K562 (cell line): ENCODE results near the gene UGT1A5. TPM values are rescaled to one million over a fixed set of nuclear protein-coding genes. Genes with fewer than 3 reads are reported as not detected.

Source experiments
- ATAC-seq: fragments of 200-7000 bp; cut with Tn5 transposase; 3 replicates; pipeline ENCODE4 v1.9.1; 2020; ENCODE audit warnings: moderate library complexity
- BruUV-seq: library from RNA; stranded (reverse); fragments of 400-500 nt; replicated peaks from 2 replicates; lab custom pipeline; 2021; lab: Mats Ljungman, UMichigan
- CTCF ChIA-PET: fragments of 300-600 bp; formaldehyde crosslinking; extraction: SDS; loops from one replicate; lab custom pipeline; 2021; ENCODE audit warnings: low intra/inter-chr PET ratio; lab: Yijun Ruan, JAX
- POLR2A ChIA-PET: fragments of 300-600, 350-650 bp; sonication (Branson Sonifier 250); formaldehyde crosslinking; extraction: SDS; loops from one replicate; lab custom pipeline; 2021; ENCODE audit warnings: antibody characterized with exemption, inconsistent platforms; lab: Yijun Ruan, JAX
- DNase-seq, 4 experiments: peaks; one replicate each; pipeline versions ENCODE4 v3.0.0 to v3.0.0-alpha.2; 2011 to 2018; ENCODE audit warnings: low spot score in 3 of 4, mixed read lengths in 3 of 4; ENCODE audit errors: extremely low read depth in 1 of 4
- FAIRE-seq: peaks from 2 replicates; lab custom pipeline; 2011; peaks lifted over from hg19 to GRCh38; lab: Jason Lieb, UNC
- H2AFZ ChIP-seq: 2 replicates; pipeline ENCODE4 v1.6.0; 2011; ENCODE audit warnings: low read depth, low read length, control low read depth, inconsistent platforms
- H3K27ac ChIP-seq: fragments of 200-600 bp; 3 replicates; pipeline ENCODE4 v1.8.0; 2011; ENCODE audit warnings: low read depth, mild to moderate bottlenecking, control low read depth, inconsistent platforms, low read length, moderate library complexity, mixed read lengths; ENCODE audit errors: extremely low read depth
- H3K27me3 ChIP-seq, 2 experiments: fragments of 300-600 bp in 1 of 2; 2 replicates in 1 of 2; 3 replicates in 1 of 2; pipeline versions ENCODE4 v1.6.0 to v1.8.0; 2011; ENCODE audit warnings: inconsistent platforms in 2 of 2, low read length in 2 of 2, mild to moderate bottlenecking in 1 of 2, mixed read lengths in 1 of 2, moderate library complexity in 1 of 2; ENCODE audit not compliant: control insufficient read depth in 2 of 2, insufficient read depth in 2 of 2
- H3K36me3 ChIP-seq: fragments of 300-600 bp; 3 replicates; pipeline ENCODE4 v1.8.0; 2011; ENCODE audit warnings: mild to moderate bottlenecking, low read length, inconsistent platforms; ENCODE audit not compliant: control insufficient read depth, insufficient read depth
- H3K4me1 ChIP-seq, 2 experiments: fragments of 200-600 bp in 1 of 2; replicated peaks in 1 of 2; 2 replicates in 1 of 2; 3 replicates in 1 of 2; pipeline versions ENCODE4 v1.5.1 to v1.8.0; 2011; ENCODE audit warnings: inconsistent platforms in 2 of 2, low read length in 2 of 2, mild to moderate bottlenecking in 1 of 2, mixed read lengths in 1 of 2, moderate library complexity in 1 of 2; ENCODE audit not compliant: control insufficient read depth in 2 of 2, insufficient read depth in 2 of 2
- H3K4me2 ChIP-seq: 2 replicates; pipeline ENCODE4 v1.6.1; 2011; ENCODE audit warnings: low read length, control low read depth, inconsistent platforms, mixed read lengths; ENCODE audit not compliant: insufficient read depth
- H3K4me3 ChIP-seq: fragments of 200-600 bp; sonication (generic), shearing (Covaris generic); 2 replicates; pipeline ENCODE4 v1.5.1; 2016; ENCODE audit warnings: control low read depth, inconsistent platforms
- H3K79me2 ChIP-seq: fragments of 200-600 bp; 3 replicates; pipeline ENCODE4 v1.8.0; 2011; ENCODE audit warnings: low read length, inconsistent platforms; ENCODE audit not compliant: control insufficient read depth, insufficient read depth
- H3K9ac ChIP-seq, 2 experiments: 2 replicates each; pipeline versions ENCODE4 v1.6.0 to v1.6.1; 2011; ENCODE audit warnings: low read depth in 2 of 2, low read length in 2 of 2, control low read depth in 1 of 2, inconsistent platforms in 1 of 2, mild to moderate bottlenecking in 1 of 2, mixed read lengths in 1 of 2; ENCODE audit not compliant: insufficient read depth in 1 of 2
- H3K9me1 ChIP-seq: one replicate; pipeline ENCODE4 v1.6.0; 2011; ENCODE audit warnings: inconsistent platforms, mild to moderate bottlenecking, low read length, moderate library complexity; ENCODE audit not compliant: control insufficient read depth, insufficient read depth
- H3K9me3 ChIP-seq: replicated peaks from 2 replicates; pipeline ENCODE4 v1.5.1; 2011; ENCODE audit warnings: low read depth, low read length, inconsistent platforms; ENCODE audit not compliant: control insufficient read depth, insufficient read depth
- H4K20me1 ChIP-seq: replicated peaks from 2 replicates; pipeline ENCODE4 v1.6.1; 2011; ENCODE audit warnings: low read length, inconsistent platforms, mixed read lengths; ENCODE audit not compliant: control insufficient read depth, insufficient read depth
- ZNF282 ChIP-seq: sonication (generic); formaldehyde crosslinking; IDR thresholded peaks from 2 replicates; pipeline ENCODE4 v1.8.1; 2023; ENCODE audit warnings: missing genetic modification reagents
- WGBS: fragments of 100-300 bp; shearing (Covaris generic); methylation state at CpG from one replicate; pipeline ENCODE4 v1.1.6; 2016; ENCODE audit warnings: low coverage, mixed read lengths; ENCODE audit not compliant: insufficient coverage; ENCODE audit errors: missing lambda C conversion rate; 5-methylcytosine and 5-hydroxymethylcytosine counted together
- in situ Hi-C: fragments of 300-500 bp; cut with MboI; formaldehyde crosslinking; loops from 4 replicates; pipeline ENCODE4 v1.15.0; 2018; ENCODE audit warnings: inconsistent platforms, mixed read lengths
- intact Hi-C: fragments of 100-400 bp; cut with micrococcal nuclease; formaldehyde crosslinking; loops from 2 replicates; pipeline ENCODE4 v1.14.2; 2022
- polyA plus RNA-seq, 8 experiments: library from polyadenylated mRNA; depleted of rRNA in 4 of 8; stranded (reverse) in 5 of 8; unstranded in 3 of 8; fragments of >200 nt; fragmentation: Nextera tagmentation in 2 of 8; fragmentation: Illumina TruSeq in 1 of 8; extraction: Ambion mirVana in 2 of 8; extraction: Trizol in 1 of 8; gene quantifications; 2 replicates each; pipeline versions ENCODE4 v1.2.1 to v1.2.3, GENCODE V29; 2011 to 2014; ENCODE audit warnings: inconsistent platforms in 1 of 8, missing spikeins in 1 of 8
- total RNA-seq, 7 experiments: library from RNA; depleted of rRNA in 6 of 7; stranded (reverse); fragments of >200 nt in 6 of 7; fragmentation: Illumina TruSeq in 2 of 7; extraction: Trizol in 2 of 7; gene quantifications; 2 replicates each; pipeline versions ENCODE4 v1.2.1 to v1.2.3, GENCODE V29; 2011 to 2021; ENCODE audit warnings: low replicate concordance in 1 of 7
- TF ChIP-seq, protein P1 (sequence below): IDR thresholded peaks from 2 replicates; pipeline ENCODE4 v1.6.1; 2012; ENCODE audit warnings: low read depth, low read length, improper control_type of control experiment, borderline replicate concordance
- TF ChIP-seq, protein P2 (sequence below): fragments of 250-450 bp; sonication (Bioruptor Pico); IDR thresholded peaks from 2 replicates; pipeline ENCODE4 v1.8.0; 2022; ENCODE audit warnings: moderate library complexity, mild to moderate bottlenecking, inconsistent platforms

The UGT1A5 gene
- total and polyA plus RNA-seq, 9 of the 15 experiments (the other 6 are each of a cell fraction or from before 2014, with no cell fraction given), result not detected

DNA sequence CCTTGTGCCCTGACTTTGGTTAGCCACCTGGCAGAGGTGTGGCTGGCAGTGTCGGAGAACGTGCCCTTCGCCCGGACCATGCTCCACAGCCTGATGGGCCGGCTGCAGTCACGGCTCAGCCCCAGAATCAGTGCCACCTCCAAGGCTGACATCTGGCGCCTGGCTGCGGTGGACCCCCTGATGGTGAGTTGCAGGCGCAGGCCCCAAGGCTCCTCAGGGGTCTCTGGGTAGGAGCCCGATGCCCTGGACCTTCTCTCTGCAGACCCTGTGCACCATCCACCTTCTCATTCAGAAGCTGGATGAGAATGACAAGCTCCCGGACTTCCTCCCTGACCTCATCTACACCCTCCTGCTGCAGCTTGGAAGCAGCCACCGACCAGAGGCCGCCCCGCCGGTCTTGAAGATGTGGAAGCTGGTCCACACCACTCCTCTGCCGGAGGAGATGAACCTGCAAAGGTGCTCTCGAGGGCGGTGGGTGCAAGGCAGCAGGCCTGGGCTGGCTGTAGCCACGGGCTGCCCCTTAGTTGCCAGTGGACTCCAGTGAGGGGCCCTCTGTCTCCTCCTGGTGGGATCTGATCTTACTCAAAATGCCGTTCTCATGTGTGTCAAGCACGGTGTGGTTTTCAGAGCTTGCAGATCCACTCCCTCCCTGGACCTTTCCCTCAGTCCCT, 109.5 kb downstream of the UGT1A5 start:
- Histone ChIP-seq H3K79me2 (no peaks in the 10 kb centered on the region), H4K20me1 (no peaks in the 10 kb centered on the region; the same call in 1 of the 2 replicates), H3K27me3 (peaks cover 2 to 58% of the 10 kb centered on the region in 2 experiments; a peak in 3 of 5 replicates), H3K9me3 (no peaks in the 10 kb centered on the region), H3K27ac (no peak overlapping the region), H2AFZ (no peak overlapping the region), H3K36me3 (no peaks in the 10 kb centered on the region), H3K9me1 (no peaks in the 10 kb centered on the region), H3K4me1 (no peaks in the 10 kb centered on the region; a peak in 1 of 5 replicates), H3K4me2 (no peak overlapping the region), H3K9ac (no peak overlapping the region), H3K4me3 (no peak overlapping the region)
- BruUV-seq, result no TSS peak
- 0% methylated on average over 9 of the region's 21 CpGs for WGBS
- in situ Hi-C loops, result no loop called here
- no peak for DNase-seq
- TF ChIP-seq, protein P1, sequence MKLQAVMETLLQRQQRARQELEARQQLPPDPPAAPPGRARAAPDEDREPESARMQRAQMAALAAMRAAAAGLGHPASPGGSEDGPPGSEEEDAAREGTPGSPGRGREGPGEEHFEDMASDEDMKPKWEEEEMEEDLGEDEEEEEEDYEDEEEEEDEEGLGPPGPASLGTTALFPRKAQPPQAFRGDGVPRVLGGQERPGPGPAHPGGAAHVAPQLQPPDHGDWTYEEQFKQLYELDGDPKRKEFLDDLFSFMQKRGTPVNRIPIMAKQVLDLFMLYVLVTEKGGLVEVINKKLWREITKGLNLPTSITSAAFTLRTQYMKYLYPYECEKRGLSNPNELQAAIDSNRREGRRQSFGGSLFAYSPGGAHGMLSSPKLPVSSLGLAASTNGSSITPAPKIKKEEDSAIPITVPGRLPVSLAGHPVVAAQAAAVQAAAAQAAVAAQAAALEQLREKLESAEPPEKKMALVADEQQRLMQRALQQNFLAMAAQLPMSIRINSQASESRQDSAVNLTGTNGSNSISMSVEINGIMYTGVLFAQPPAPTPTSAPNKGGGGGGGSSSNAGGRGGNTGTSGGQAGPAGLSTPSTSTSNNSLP, result no peak
- no peak for TF ChIP-seq ZNF282 (CRISPR knock-in tag)
- TF ChIP-seq, protein P2, sequence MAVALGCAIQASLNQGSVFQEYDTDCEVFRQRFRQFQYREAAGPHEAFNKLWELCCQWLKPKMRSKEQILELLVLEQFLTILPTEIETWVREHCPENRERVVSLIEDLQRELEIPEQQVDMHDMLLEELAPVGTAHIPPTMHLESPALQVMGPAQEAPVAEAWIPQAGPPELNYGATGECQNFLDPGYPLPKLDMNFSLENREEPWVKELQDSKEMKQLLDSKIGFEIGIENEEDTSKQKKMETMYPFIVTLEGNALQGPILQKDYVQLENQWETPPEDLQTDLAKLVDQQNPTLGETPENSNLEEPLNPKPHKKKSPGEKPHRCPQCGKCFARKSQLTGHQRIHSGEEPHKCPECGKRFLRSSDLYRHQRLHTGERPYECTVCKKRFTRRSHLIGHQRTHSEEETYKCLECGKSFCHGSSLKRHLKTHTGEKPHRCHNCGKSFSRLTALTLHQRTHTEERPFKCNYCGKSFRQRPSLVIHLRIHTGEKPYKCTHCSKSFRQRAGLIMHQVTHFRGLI (CRISPR knock-in tag), result no peak
- no peak for ATAC-seq
- POLR2A ChIA-PET, result interaction anchor here (1.5 kb wide), 1 partner anchor 10 kb away, joined by 6 read pairs; no protein-coding TSS in a partner anchor
- FAIRE-seq, result no peak
- intact Hi-C loops, result no loop called here
- CTCF ChIA-PET, result no interaction called here

Other genes starting within 250 kb of the UGT1A5 start
Only the 7 nearest of the 12 such genes appear.
- 0.09 TPM in 1 of 2 replicates, not detected in the other for gene UGT1A9, start 41.0 kb upstream of the UGT1A5 start, total RNA-seq (2014; rRNA removed)
- not detected in 2 replicates for gene UGT1A9, start 41.0 kb upstream of the UGT1A5 start, total RNA-seq (2014; rRNA removed; fragmentation: Illumina TruSeq; extraction: Trizol)
- not detected in 2 replicates for gene UGT1A9, start 41.0 kb upstream of the UGT1A5 start, total RNA-seq (2015; rRNA removed; fragmentation: Illumina TruSeq; extraction: Trizol)
- not detected in 2 replicates for gene UGT1A9, start 41.0 kb upstream of the UGT1A5 start, total RNA-seq (2021)
- not detected in 2 replicates for gene UGT1A9, start 41.0 kb upstream of the UGT1A5 start, polyA plus RNA-seq (2011; rRNA removed)
- not detected in 2 replicates for gene UGT1A9, start 41.0 kb upstream of the UGT1A5 start, polyA plus RNA-seq (2014; fragmentation: Illumina TruSeq; extraction: Trizol)
- gene UGT1A9, start 41.0 kb upstream of the UGT1A5 start, polyA plus RNA-seq (2014; fragmentation: Nextera tagmentation; extraction: Ambion mirVana), result not detected
- not detected in 2 replicates for gene UGT1A9, start 41.0 kb upstream of the UGT1A5 start, polyA plus RNA-seq (2014; rRNA removed)
- not detected in 2 replicates for gene UGT1A7, start 31.0 kb upstream of the UGT1A5 start, total RNA-seq (2014; rRNA removed)
- gene UGT1A7, start 31.0 kb upstream of the UGT1A5 start, total RNA-seq (2014; rRNA removed; fragmentation: Illumina TruSeq; extraction: Trizol), result not detected in 2 replicates
- not detected in 2 replicates for gene UGT1A7, start 31.0 kb upstream of the UGT1A5 start, total RNA-seq (2015; rRNA removed; fragmentation: Illumina TruSeq; extraction: Trizol)
- not detected in 2 replicates for gene UGT1A7, start 31.0 kb upstream of the UGT1A5 start, total RNA-seq (2021)
- not detected in 2 replicates for gene UGT1A7, start 31.0 kb upstream of the UGT1A5 start, polyA plus RNA-seq (2011; rRNA removed)
- gene UGT1A7, start 31.0 kb upstream of the UGT1A5 start, polyA plus RNA-seq (2014; fragmentation: Illumina TruSeq; extraction: Trizol), result not detected in 2 replicates
- gene UGT1A7, start 31.0 kb upstream of the UGT1A5 start, polyA plus RNA-seq (2014; fragmentation: Nextera tagmentation; extraction: Ambion mirVana), result not detected
- not detected in 2 replicates for gene UGT1A7, start 31.0 kb upstream of the UGT1A5 start, polyA plus RNA-seq (2014; rRNA removed)
- gene UGT1A6, start 20.0 kb upstream of the UGT1A5 start, total RNA-seq (2014; rRNA removed), result not detected in 2 replicates
- not detected in 2 replicates for gene UGT1A6, start 20.0 kb upstream of the UGT1A5 start, total RNA-seq (2014; rRNA removed; fragmentation: Illumina TruSeq; extraction: Trizol)
- gene UGT1A6, start 20.0 kb upstream of the UGT1A5 start, total RNA-seq (2015; rRNA removed; fragmentation: Illumina TruSeq; extraction: Trizol), result not detected in 2 replicates
- 0.09 TPM in 1 of 2 replicates, not detected in the other for gene UGT1A6, start 20.0 kb upstream of the UGT1A5 start, total RNA-seq (2021)
- gene UGT1A6, start 20.0 kb upstream of the UGT1A5 start, polyA plus RNA-seq (2011; rRNA removed), result not detected in 2 replicates
- not detected in 2 replicates for gene UGT1A6, start 20.0 kb upstream of the UGT1A5 start, polyA plus RNA-seq (2014; fragmentation: Illumina TruSeq; extraction: Trizol)
- gene UGT1A6, start 20.0 kb upstream of the UGT1A5 start, polyA plus RNA-seq (2014; fragmentation: Nextera tagmentation; extraction: Ambion mirVana), result not detected
- gene UGT1A6, start 20.0 kb upstream of the UGT1A5 start, polyA plus RNA-seq (2014; rRNA removed), result not detected in 2 replicates
- gene UGT1A4, start 5.8 kb downstream of the UGT1A5 start, total RNA-seq (2014; rRNA removed), result not detected in 2 replicates
- not detected in 2 replicates for gene UGT1A4, start 5.8 kb downstream of the UGT1A5 start, total RNA-seq (2014; rRNA removed; fragmentation: Illumina TruSeq; extraction: Trizol)
- gene UGT1A4, start 5.8 kb downstream of the UGT1A5 start, total RNA-seq (2015; rRNA removed; fragmentation: Illumina TruSeq; extraction: Trizol), result not detected in 2 replicates
- gene UGT1A4, start 5.8 kb downstream of the UGT1A5 start, total RNA-seq (2021), result not detected in 2 replicates
- gene UGT1A4, start 5.8 kb downstream of the UGT1A5 start, polyA plus RNA-seq (2011; rRNA removed), result not detected in 2 replicates
- gene UGT1A4, start 5.8 kb downstream of the UGT1A5 start, polyA plus RNA-seq (2014; fragmentation: Illumina TruSeq; extraction: Trizol), result not detected in 2 replicates
- not detected for gene UGT1A4, start 5.8 kb downstream of the UGT1A5 start, polyA plus RNA-seq (2014; fragmentation: Nextera tagmentation; extraction: Ambion mirVana)
- not detected in 2 replicates for gene UGT1A4, start 5.8 kb downstream of the UGT1A5 start, polyA plus RNA-seq (2014; rRNA removed)
- gene UGT1A3, start 16.1 kb downstream of the UGT1A5 start, total RNA-seq (2014; rRNA removed), result not detected in 2 replicates
- gene UGT1A3, start 16.1 kb downstream of the UGT1A5 start, total RNA-seq (2014; rRNA removed; fragmentation: Illumina TruSeq; extraction: Trizol), result not detected in 2 replicates
- not detected in 2 replicates for gene UGT1A3, start 16.1 kb downstream of the UGT1A5 start, total RNA-seq (2015; rRNA removed; fragmentation: Illumina TruSeq; extraction: Trizol)
- not detected in 2 replicates for gene UGT1A3, start 16.1 kb downstream of the UGT1A5 start, total RNA-seq (2021)
- not detected in 2 replicates for gene UGT1A3, start 16.1 kb downstream of the UGT1A5 start, polyA plus RNA-seq (2011; rRNA removed)
- gene UGT1A3, start 16.1 kb downstream of the UGT1A5 start, polyA plus RNA-seq (2014; fragmentation: Illumina TruSeq; extraction: Trizol), result not detected in 2 replicates
- gene UGT1A3, start 16.1 kb downstream of the UGT1A5 start, polyA plus RNA-seq (2014; fragmentation: Nextera tagmentation; extraction: Ambion mirVana), result not detected
- gene UGT1A3, start 16.1 kb downstream of the UGT1A5 start, polyA plus RNA-seq (2014; rRNA removed), result not detected in 2 replicates
- not detected in 2 replicates for gene UGT1A1, start 47.4 kb downstream of the UGT1A5 start, total RNA-seq (2014; rRNA removed)
- gene UGT1A1, start 47.4 kb downstream of the UGT1A5 start, total RNA-seq (2014; rRNA removed; fragmentation: Illumina TruSeq; extraction: Trizol), result not detected in 2 replicates
- not detected in 2 replicates for gene UGT1A1, start 47.4 kb downstream of the UGT1A5 start, total RNA-seq (2015; rRNA removed; fragmentation: Illumina TruSeq; extraction: Trizol)
- not detected in 2 replicates for gene UGT1A1, start 47.4 kb downstream of the UGT1A5 start, total RNA-seq (2021)
- not detected in 2 replicates for gene UGT1A1, start 47.4 kb downstream of the UGT1A5 start, polyA plus RNA-seq (2011; rRNA removed)
- not detected in 2 replicates for gene UGT1A1, start 47.4 kb downstream of the UGT1A5 start, polyA plus RNA-seq (2014; fragmentation: Illumina TruSeq; extraction: Trizol)
- not detected for gene UGT1A1, start 47.4 kb downstream of the UGT1A5 start, polyA plus RNA-seq (2014; fragmentation: Nextera tagmentation; extraction: Ambion mirVana)
- gene UGT1A1, start 47.4 kb downstream of the UGT1A5 start, polyA plus RNA-seq (2014; rRNA removed), result not detected in 2 replicates
- gene MROH2A, start 65.4 kb downstream of the UGT1A5 start, total RNA-seq (2014; rRNA removed), result not detected in 2 replicates
- gene MROH2A, start 65.4 kb downstream of the UGT1A5 start, total RNA-seq (2014; rRNA removed; fragmentation: Illumina TruSeq; extraction: Trizol), result not detected in 2 replicates
- not detected in 2 replicates for gene MROH2A, start 65.4 kb downstream of the UGT1A5 start, total RNA-seq (2015; rRNA removed; fragmentation: Illumina TruSeq; extraction: Trizol)
- gene MROH2A, start 65.4 kb downstream of the UGT1A5 start, total RNA-seq (2021), result not detected in 2 replicates
- not detected in 2 replicates for gene MROH2A, start 65.4 kb downstream of the UGT1A5 start, polyA plus RNA-seq (2011; rRNA removed)
- gene MROH2A, start 65.4 kb downstream of the UGT1A5 start, polyA plus RNA-seq (2014; fragmentation: Illumina TruSeq; extraction: Trizol), result not detected in 2 replicates
- gene MROH2A, start 65.4 kb downstream of the UGT1A5 start, polyA plus RNA-seq (2014; fragmentation: Nextera tagmentation; extraction: Ambion mirVana), result not detected
- gene MROH2A, start 65.4 kb downstream of the UGT1A5 start, polyA plus RNA-seq (2014; rRNA removed), result 0.03 TPM in 1 of 2 replicates, not detected in the other